Prostate gland (tissue), 2 donors: Measurements from ENCODE around the gene RNF14.

ENCODE experiments used
- CTCF ChIP-seq, 4 experiments: fragments of 200-600 bp in 2 of 4; fragments of 450-650 bp in 2 of 4; sonication (generic) in 2 of 4; IDR thresholded peaks; 1 replicate in 3 of 4; 2 replicates in 1 of 4; pipeline ENCODE4 v1.5.1; 2016 to 2019; ENCODE audit warnings: antibody characterized with exemption in 4 of 4, mild to moderate bottlenecking in 2 of 4, moderate library complexity in 2 of 4
- POLR2AphosphoS5 ChIP-seq: sonication (generic); formaldehyde crosslinking; IDR thresholded peaks from one replicate; pipeline ENCODE4 v1.6.1; 2017; ENCODE audit warnings: antibody characterized with exemption

- TF ChIP-seq CTCF (IDR thresholded peaks at IDR 0.05) (no peak), POLR2AphosphoS5 (no peak)
These were observed 27.1 kb upstream of the RNF14 start for GRCh38 chr5:141941779-141942178.
